GM12865 (cell line): Measurements from ENCODE around the gene RAET1G.
"Not testable (repeated sequence)": the region's sequence is repeated elsewhere in the genome, so short reads cannot be mapped to it uniquely, and the experiment has no call there.

Source experiments
- DNase-seq: peaks from one replicate; pipeline ENCODE4 v3.0.0; 2010; ENCODE audit warnings: low read depth
- H3K4me3 ChIP-seq: 2 replicates; pipeline ENCODE4 v1.5.1; 2011; ENCODE audit warnings: mild to moderate bottlenecking, low read depth, low read length, control low read depth
- TF ChIP-seq, protein P1 (sequence below): IDR thresholded peaks from 2 replicates; pipeline ENCODE4 v1.5.1; 2011; ENCODE audit warnings: low read length, control low read depth, low read depth, inconsistent platforms; ENCODE audit not compliant: insufficient read depth; ENCODE audit errors: missing control alignments

Gene RAET1G, protein sequence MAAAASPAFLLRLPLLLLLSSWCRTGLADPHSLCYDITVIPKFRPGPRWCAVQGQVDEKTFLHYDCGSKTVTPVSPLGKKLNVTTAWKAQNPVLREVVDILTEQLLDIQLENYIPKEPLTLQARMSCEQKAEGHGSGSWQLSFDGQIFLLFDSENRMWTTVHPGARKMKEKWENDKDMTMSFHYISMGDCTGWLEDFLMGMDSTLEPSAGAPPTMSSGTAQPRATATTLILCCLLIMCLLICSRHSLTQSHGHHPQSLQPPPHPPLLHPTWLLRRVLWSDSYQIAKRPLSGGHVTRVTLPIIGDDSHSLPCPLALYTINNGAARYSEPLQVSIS

DNA sequence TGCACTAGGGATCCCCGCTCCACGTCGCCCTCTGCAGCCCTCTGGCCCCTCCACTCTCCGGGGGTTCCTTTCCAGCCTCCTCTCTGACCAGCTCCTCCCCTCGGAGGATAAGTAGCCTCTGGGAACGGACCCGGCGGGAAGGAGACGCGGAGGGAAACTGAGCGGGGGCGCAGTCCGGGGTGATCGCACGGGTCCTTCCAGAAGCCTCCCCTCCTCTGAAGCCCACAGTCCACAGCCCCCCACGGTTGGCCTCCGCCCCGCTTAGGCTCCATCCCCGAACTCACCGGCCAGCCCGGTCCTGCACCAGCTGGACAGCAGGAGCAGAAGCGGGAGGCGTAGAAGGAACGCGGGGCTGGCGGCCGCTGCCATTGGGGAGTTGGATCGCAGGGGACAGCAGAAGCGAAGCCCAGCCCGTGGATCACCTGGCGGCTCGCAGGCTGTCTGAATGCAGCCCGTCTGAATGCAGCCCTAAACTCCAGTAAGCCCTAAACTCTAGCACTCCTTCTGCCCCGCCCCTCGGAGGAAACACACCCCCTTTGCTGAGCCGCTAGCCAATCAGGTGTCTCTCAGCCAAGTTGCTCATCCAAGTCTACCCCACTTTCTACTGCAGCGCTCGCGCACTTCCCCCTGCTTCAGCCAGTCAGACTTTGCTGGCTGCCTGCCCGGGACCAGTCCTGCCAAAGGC lies at the start of gene RAET1G:
Gene RAET1G (minus strand): TSS at position 480 of the 685 bp plus-strand sequence. CDS start 111 bp downstream, at position 369.
- no peak within 1 kb of the TSS for H3K4me3 ChIP-seq
- peak; percentile 50 for DNase-seq
- TF ChIP-seq, protein P1, sequence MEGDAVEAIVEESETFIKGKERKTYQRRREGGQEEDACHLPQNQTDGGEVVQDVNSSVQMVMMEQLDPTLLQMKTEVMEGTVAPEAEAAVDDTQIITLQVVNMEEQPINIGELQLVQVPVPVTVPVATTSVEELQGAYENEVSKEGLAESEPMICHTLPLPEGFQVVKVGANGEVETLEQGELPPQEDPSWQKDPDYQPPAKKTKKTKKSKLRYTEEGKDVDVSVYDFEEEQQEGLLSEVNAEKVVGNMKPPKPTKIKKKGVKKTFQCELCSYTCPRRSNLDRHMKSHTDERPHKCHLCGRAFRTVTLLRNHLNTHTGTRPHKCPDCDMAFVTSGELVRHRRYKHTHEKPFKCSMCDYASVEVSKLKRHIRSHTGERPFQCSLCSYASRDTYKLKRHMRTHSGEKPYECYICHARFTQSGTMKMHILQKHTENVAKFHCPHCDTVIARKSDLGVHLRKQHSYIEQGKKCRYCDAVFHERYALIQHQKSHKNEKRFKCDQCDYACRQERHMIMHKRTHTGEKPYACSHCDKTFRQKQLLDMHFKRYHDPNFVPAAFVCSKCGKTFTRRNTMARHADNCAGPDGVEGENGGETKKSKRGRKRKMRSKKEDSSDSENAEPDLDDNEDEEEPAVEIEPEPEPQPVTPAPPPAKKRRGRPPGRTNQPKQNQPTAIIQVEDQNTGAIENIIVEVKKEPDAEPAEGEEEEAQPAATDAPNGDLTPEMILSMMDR = no peak

DNA sequence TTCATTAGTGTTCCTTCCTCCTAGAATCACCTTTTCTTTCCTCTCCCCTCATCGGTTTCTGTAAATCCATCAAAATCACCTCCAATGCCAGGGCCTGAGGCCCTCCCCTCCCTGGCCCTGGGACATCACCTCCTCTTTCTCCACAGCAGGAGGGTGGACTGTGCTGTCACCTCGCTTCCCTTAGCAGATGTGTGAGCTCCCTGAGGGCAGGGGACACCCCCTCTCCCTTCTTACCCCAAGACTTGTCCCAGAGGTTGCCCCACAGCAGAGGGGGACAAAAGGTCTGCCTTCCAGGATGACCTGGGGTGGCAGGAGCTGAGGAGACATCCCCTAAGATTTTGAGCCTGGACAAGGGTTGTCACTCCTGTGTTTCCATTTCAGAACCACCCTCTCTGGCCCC lies 46.7 kb upstream of the RAET1G start:
- no peak for DNase-seq
- H3K4me3 ChIP-seq = no peak overlapping the region
- TF ChIP-seq, protein P1 = no peak

DNA sequence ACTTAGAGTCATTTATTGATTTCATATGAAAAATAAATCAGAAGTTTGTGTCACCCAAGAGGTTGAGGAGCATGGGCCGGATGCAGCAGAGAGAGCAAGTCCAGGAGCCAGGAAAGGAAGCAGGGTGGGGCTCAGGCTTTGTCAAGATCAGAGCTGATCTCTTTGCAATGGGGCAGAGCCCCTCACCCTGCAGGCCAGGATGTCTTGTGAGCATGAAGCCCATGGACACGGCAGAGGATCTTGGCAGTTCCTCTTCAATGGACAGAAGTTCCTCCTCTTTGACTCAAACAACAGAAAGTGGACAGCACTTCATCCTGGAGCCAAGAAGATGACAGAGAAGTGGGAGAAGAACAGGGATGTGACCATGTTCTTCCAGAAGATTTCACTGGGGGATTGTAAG lies 46.0 kb upstream of the RAET1G start:
- DNase-seq, H3K4me3 ChIP-seq: not testable (repeated sequence)

DNA sequence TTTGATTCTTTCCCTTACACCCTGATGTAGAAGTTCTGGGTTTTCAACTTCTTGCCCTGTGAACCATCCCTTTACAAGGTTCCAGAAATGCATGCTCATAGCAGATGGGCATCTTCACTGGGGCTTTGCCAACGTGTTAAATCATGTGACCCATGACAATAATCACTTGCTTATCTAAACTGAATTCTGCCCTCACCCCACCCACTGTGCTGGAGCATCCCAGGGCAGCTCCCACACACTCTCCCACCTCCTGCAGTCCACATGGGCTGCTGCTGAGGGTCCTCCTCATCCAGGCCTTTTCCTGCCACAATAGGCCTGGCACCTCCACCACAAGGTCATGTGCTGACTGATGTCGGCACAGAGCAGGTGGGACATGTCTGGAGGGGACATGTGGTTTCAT lies 45.1 kb upstream of the RAET1G start:
- not testable (repeated sequence) for DNase-seq

DNA sequence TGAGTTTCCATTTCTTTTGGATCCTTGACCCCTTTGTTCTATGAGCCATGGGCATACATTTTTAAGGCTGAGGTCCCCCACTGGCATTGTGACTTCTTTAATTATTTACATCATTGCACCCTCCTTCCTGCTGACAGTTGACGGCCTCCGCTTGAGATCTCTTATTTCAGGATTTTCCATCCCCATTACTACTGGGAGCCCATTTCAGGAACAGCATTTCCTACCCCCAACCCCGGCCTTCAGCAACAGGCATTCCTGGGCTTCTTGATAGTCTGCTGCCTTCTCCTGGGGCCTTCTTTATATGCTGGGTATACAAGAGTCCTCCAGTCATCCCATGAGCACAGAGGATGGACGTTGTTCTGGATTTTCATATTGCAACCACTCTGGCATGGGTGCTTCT lies 44.7 kb upstream of the RAET1G start:
- no peak overlapping the region for H3K4me3 ChIP-seq
- TF ChIP-seq, protein P1 = no peak
- no peak for DNase-seq

More for the DNA sequence above, 45.1 kb upstream of the RAET1G start:
- H3K4me3 ChIP-seq = not testable (repeated sequence)

DNA sequence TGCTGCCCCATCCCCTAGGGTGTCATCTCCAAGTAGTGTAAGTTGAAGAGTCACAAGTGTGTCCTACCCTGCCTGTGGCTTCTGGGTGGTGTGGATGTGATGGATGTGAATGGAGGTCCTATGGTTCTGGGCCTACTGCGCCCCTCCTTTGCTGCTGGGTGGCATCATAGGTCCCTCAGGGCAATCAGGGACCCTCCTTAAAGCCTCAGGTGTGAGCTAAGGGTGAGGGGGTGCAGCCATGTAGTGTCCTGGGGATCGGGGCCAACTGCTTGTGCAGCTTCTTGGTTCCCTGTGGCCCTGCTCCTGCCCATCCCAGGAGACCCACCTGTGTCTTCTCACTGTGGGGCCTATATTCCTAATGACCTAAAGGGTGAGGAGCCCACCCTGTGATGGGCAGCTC lies 43.4 kb upstream of the RAET1G start:
- not testable (repeated sequence) for H3K4me3 ChIP-seq, DNase-seq

DNA sequence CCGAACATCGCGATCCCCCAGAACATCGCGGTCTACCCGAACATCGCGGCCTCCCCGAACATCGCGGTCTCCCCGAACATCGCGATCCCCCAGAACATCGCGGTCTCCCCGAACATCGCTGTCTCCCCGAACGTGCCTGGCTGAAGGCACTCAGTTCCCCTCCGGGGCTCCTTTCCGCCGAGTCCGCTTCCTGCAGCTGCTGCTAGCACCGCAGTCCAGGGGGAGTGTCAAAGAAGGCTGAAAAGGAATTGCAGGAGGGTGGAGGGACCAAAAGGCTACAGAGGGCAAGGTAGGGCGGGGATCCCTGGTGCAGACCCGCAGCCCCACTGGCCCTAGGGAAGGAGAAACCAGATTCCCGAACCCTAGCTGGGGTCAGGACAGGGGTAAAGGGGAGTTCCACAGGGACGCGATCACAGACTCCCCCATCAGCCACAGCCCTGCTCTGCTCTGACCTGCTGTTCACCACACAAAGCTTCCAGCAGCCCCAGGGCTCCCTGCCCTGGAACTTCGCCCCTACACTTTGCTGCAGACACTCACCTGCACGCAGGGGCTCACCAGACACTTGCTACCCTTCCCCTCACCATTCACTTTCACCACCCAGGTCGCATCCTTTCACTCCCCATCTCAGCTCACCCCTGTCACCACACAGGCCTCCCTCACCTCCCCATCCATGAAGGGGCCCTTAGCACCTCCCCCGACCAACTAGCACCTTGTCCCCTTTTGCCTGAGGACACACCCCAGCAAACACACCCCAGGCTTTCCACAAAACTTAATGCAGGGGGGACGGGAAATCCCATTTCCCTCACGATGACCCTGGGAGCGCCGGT lies 42.5 kb upstream of the RAET1G start:
- DNase-seq = no peak
- TF ChIP-seq, protein P1 = no peak
- H3K4me3 ChIP-seq = no peak overlapping the region
